GM20431 (cell line): ENCODE measurements around the gene SOX1.

Source experiments
- in situ Hi-C: fragments of 300-500 bp; cut with MseI, MboI; formaldehyde crosslinking; loops from one replicate; pipeline ENCODE4 v1.15.0; 2020; ENCODE audit warnings: low sequenced_read_pairs; ENCODE audit not compliant: unreplicated experiment

The SOX1 gene

GRCh38 chr13:112069845-112070251, 2.9 kb downstream of the SOX1 start:
- in situ Hi-C loops = no loop called here

DNA sequence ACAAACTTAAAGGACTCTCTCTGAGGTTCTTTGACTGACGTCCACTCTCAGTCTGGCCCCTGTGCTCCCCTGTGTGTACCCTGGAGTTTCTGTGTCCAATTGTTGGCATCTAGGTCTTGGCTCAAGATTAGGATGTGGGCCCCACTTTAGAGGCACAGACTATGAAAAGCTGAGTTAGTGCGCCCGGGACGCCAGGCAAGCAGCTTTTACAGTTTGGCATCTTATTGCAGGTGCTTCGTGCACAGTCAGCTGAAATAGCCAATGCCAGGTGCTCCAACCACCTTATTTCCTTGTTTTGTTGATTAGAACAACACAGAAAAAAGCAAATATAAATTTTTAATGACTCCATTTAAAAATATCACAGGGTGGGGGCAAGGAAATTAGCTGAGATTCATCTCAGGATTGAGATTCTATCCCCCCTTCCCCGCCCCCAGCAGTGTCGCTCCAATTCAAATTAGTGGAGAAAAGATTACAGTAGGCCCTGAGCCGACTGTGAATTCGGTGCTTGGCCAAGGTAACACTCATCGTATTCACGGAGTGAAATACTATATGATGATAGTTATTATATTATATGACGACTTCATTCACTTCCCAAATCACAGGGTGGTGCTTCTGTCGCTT, 4.3 kb downstream of the SOX1 start:
- in situ Hi-C loops = no loop called here

DNA sequence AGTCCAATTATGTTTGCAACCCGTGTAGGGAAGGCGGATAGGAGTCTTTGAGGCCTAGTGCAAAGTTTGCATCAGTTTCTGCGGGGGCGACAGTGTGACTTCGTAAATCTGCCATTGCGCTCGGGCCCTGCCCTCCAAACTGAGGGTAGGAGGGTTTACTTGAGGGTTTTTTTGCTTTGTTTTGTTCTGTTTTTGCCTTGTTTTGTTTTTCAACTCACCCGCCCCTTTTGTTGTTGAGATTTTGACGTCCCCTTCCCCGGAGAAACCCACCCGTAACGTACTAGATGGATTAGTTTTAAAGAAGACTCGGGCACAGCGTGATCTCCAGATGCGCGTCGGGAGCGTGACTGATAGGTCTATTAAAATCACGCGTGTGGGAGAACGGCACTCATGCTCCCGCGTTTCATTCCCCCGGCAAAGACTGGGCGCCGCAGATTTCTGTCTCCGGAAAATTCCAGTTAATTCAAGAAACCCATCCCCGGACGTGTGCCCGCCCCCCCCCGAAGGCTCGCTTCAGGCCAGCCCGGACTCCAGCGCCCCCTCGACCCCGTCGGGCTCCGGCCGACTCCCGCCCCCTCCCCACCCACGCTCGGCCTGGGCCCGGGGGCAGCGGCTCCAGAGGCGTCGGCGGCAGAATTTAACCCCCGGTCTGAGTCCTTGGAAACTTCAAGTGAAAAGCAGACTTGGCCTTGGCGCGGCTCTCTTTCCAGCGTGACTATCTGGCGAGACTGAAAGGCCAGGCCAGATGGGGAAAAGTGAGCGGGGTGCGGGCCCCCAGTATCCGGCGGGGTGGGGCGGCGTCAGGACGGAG, 5.0 kb downstream of the SOX1 start:
- in situ Hi-C loops = no loop called here

GRCh38 chr13:112072534-112073244, 5.7 kb downstream of the SOX1 start:
- in situ Hi-C loops = no loop called here

- in situ Hi-C loops = no loop called here
Measured at GRCh38 chr13:112073245-112074138, 6.5 kb downstream of the SOX1 start.

GRCh38 chr13:112074139-112074865, 7.4 kb downstream of the SOX1 start:
- in situ Hi-C loops = no loop called here

GRCh38 chr13:112077729-112078128, 10.8 kb downstream of the SOX1 start:
- in situ Hi-C loops = no loop called here

GRCh38 chr13:112078216-112078615, 11.3 kb downstream of the SOX1 start:
- in situ Hi-C loops = no loop called here

DNA sequence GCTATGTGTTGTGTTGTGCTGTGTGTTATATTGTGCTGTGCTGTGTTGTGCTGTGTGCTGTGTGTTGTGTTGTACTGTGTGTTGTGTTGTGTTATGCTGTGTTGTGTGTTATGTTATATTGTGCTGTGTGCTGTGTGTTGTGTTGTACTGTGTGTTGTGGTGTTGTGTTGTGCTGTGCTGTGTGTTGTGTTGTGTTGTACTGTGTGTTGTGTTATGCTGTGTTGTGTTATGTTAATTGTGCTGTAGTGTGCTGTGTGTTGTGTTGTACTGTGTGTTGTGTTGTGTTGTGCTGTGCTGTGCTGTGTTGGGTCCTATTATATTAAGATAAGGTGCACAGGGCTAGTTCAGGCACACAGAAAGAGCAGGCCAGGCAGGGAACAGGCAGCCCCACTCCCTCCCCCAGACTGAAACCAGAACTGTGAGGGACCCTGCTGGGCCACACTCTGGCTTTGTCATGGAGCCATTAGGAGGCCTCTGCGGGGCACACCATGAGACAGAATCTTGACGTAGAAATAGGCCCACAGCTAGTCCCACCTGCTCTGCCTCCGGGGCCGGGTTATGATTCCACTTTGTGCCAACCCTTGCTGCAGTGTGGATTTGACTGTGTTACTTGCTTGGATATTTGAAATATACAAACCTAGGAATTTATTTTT, 12.1 kb downstream of the SOX1 start:
- in situ Hi-C loops = no loop called here

GRCh38 chr13:112079696-112080095, 12.7 kb downstream of the SOX1 start:
- in situ Hi-C loops = no loop called here

GRCh38 chr13:112083971-112084370, 17.0 kb downstream of the SOX1 start:
- in situ Hi-C loops = no loop called here

DNA sequence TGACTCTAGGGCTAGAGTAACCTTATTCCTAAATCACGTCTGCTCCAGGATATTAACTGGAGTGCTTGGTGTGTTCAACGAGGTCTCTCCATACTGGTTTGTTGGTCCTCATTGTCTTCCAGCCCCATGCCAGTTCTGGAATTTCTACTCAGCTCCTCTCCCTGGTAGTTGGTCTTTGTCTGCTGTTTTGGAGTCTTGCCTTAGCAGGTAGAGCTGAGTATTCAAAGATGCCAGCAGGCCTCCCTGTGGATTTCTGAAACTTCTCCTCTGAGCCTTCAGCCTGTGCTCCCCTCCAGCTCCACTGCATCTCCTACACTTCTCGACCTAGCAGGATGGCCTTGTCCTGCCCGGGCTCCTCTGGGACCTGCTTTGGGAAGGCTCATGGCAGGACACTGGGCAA, 25.5 kb downstream of the SOX1 start:
- in situ Hi-C loops = no loop called here

GRCh38 chr13:112095354-112095753, 28.4 kb downstream of the SOX1 start:
- in situ Hi-C loops = no loop called here

GRCh38 chr13:112096959-112097358, 30.0 kb downstream of the SOX1 start:
- in situ Hi-C loops = no loop called here

DNA sequence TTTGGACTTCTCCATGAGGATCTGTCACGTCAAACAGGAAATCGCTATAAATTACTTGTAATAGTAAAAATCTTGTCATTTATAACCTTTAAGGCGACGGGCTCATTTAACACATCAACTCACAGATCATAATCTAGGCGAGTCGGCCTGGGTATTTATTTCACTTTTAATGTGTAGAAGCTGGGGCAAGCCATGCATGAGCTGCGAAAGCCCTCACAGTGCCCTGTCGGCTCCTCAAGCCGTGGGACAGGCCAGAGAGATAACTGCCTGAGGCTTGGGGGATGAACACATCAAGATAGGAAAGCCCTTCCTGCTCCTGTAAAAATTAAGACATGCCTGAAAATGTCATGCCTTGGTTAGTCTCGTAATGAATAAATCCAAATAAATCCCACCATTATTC, 30.8 kb downstream of the SOX1 start:
- in situ Hi-C loops = no loop called here

GRCh38 chr13:112098699-112099098, 31.8 kb downstream of the SOX1 start:
- in situ Hi-C loops = no loop called here

GRCh38 chr13:112101360-112101930, 34.5 kb downstream of the SOX1 start:
- in situ Hi-C loops = no loop called here

- in situ Hi-C loops = no loop called here
Measured at GRCh38 chr13:112102243-112102642, 35.3 kb downstream of the SOX1 start.
